C4-2B (cell line): ENCODE measurements around the gene MFAP4.

Experiments used
- ZFX ChIP-seq: fragments of 450-650 bp; IDR thresholded peaks from 2 replicates; pipeline ENCODE4 v1.6.1; 2017
- TF ChIP-seq, protein P1 (sequence below): fragments of 450-650 bp; conservative IDR thresholded peaks from 2 replicates; pipeline ENCODE4 v1.5.1; 2017; ENCODE audit warnings: mild to moderate bottlenecking

GRCh38 chr17:19381361-19381740 lies 5.6 kb downstream of the MFAP4 start:
- TF ChIP-seq, protein P1, sequence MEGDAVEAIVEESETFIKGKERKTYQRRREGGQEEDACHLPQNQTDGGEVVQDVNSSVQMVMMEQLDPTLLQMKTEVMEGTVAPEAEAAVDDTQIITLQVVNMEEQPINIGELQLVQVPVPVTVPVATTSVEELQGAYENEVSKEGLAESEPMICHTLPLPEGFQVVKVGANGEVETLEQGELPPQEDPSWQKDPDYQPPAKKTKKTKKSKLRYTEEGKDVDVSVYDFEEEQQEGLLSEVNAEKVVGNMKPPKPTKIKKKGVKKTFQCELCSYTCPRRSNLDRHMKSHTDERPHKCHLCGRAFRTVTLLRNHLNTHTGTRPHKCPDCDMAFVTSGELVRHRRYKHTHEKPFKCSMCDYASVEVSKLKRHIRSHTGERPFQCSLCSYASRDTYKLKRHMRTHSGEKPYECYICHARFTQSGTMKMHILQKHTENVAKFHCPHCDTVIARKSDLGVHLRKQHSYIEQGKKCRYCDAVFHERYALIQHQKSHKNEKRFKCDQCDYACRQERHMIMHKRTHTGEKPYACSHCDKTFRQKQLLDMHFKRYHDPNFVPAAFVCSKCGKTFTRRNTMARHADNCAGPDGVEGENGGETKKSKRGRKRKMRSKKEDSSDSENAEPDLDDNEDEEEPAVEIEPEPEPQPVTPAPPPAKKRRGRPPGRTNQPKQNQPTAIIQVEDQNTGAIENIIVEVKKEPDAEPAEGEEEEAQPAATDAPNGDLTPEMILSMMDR: no peak
- TF ChIP-seq ZFX: no peak
